GM18870 (cell line): ENCODE data around the gene PILRB.
A peak's percentile ranks its signal among the peaks of the same experiment; 100 is the strongest.
"Not testable (repeated sequence)": the region's sequence is repeated elsewhere in the genome, so short reads cannot be mapped to it uniquely, and the experiment has no call there.

ENCODE experiments used
- ATAC-seq: cut with Tn5 transposase; IDR thresholded peaks from one replicate; pipeline ENCODE4 v1.9.1; 2021; ENCODE audit warnings: moderate library complexity; ENCODE audit not compliant: unreplicated experiment

The PILRB gene

GRCh38 chr7:100358027-100358856, at the start of gene PILRB:
Gene PILRB, plus strand, starts transcription at chr7:100358117. Its CDS starts 186 bp downstream, at chr7:100358303.
- ATAC-seq: no peak

DNA sequence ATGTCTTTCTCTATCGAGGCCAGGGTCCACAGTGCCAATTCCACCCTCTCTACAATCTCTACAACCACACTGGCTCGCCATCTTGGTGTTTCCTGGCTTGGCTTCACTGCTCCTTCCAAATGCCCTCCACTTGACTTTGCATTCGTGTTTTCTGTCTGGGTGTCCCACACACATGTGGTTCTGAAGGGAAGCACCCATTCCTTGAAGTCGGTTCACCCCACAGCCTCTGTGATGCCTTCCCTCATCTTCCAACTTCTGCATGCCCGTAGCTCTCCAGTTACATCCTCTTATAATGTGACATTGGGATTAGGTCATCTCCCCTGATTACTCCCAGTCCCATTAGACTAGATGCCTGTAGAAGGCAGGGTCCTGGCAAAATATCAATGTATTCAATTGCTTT, 39.6 kb upstream of the PILRB start:
- ATAC-seq: not testable (repeated sequence)

- ATAC-seq: not testable (repeated sequence)
Observed at GRCh38 chr7:100321648-100322047, 36.3 kb upstream of the PILRB start.

GRCh38 chr7:100324194-100324593, 33.7 kb upstream of the PILRB start:
- ATAC-seq: not testable (repeated sequence)

DNA sequence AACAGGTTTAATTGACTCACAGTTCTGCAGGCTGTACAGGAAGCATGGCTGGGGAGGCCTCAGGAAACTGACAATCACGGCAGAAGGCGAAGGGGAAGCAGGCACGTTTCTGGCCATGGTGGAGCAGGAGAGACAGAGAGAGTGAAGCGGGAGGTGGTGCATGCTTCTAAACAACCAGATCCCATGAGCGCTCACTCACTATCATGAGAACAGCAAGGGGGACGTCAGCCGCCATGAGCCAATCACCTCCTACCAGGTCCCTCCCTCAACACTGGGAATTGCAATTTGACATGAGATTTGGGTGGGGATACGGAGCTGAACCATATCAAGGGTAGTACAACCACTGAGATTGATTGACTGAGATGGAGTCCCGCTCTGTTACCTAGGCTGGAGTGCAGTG, 32.2 kb upstream of the PILRB start:
- not testable (repeated sequence) for ATAC-seq

DNA sequence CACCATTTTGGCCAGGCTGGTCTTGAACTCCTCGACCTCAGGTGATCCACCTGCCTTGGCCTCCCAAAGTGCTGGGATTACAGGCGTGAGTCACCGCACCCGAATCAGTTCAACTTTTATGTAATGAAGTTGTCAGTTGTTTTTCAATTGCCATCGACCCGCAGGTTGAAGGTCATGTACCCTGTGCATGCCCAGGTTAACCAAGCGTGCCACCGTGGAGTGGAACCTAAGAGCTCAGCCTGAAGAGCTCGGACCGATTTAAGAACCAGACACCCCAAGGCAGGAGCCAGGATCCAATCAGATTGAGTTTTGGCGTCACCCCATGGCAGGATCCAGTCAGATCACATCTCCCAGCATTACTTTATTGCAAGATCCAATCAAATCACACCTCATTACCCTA, 31.0 kb upstream of the PILRB start:
- not testable (repeated sequence) for ATAC-seq

GRCh38 chr7:100335566-100336466, 22.1 kb upstream of the PILRB start:
- ATAC-seq: peak; percentile 92

DNA sequence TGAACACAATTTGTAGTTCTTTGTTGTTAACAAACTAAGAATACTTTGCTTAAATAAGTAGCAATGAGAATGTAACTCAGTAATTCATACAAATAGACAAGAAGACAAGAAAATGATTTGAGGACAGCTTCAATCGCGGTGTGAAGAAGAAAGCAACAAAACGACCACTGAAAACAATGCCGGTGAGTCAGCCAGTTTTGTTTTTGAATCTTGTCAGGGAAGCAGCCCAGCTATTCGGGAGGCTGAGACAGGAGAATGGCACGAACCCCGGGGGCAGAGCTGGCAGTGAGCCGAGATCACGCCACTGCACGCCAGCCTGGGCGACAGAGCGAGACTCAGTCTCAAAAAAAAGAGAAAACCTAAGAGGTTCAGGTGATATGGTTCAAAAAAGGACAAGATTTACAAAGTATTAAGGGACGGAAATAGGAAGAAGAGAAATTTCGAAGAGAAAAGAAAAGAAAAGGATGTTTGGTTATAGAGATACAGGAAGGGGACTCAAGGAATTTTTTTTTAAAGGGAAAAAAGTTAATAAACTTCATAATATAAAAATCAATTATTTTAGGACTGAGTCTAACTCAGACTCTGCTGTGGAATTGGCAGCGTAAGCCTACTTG, 19.7 kb upstream of the PILRB start:
- not testable (repeated sequence) for ATAC-seq

GRCh38 chr7:100341286-100341685, 16.6 kb upstream of the PILRB start:
- ATAC-seq: not testable (repeated sequence)

- ATAC-seq: no peak
Observed at GRCh38 chr7:100342765-100343164, 15.2 kb upstream of the PILRB start.

DNA sequence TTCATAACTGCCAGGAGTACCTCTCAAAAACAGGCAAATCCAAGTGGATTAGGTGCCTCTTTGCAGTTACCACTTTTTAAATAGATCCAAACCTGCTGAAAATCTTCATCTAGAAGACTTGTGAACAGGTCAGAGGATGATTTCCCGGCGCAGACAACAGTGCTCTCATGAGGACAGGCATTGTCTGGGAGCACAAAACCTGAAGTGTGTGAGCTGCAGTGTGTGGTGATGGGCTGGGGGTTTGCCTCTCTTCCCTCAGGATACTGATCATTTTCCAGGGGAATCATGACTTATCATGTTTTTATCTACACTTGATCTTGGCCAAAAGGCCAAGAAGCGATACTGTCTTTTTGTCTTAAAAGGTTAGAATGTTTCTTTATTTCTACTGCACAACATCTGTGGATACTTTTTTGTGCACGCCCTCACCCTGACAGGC, 13.8 kb upstream of the PILRB start:
- ATAC-seq: not testable (repeated sequence)

DNA sequence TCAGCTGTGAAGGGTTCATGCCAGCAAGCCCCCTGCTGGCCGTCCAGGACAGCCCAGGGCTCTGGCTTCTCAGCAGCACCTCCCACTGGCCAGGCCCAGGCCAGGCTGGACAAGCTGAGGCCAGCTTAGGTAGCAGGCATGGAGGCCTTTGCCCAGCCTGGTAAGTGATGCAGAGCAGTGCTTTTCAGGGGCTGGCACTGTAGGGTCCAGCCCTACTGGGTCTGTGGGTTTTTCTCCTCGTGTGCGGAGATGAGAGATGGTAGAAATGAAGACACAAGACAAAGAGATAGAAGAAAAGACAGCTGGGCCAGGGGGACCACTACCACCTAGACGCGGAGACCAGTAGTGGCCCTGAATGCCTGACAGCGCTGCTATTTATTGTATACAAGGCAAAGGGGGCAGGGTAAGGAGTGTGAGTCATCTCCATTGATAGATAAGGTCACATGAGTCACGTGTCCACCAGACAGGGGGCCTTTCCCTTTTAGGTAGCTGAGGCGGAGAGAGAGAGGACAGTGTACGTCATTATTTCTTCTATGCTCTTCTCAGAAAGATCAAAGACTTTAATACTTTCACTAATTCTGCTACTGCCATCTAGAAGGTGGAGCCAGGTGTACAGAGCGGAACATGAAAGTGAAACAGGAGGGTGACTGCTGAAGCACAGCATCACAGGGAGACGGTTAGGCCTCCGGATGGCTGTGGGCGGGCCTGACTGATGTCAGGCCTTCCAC, 13.2 kb upstream of the PILRB start:
- peak; percentile 44 for ATAC-seq

DNA sequence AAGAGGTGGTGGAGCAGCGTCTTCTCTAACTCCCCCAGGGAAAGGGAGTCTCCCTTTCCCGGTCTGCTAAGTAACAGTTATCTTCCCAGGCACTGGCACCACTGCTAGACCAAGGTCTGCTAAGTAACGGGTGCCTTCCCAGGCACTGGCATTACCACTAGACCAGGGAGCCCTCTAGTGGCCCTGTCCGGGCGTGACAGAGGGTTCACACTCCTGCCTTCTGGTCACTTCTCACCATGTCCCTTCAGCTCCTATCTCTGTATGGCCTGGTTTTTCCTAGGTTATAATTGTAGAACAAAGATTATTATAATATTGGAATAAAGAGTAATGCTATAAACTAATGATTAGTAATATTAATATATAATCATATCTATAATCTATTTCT, 12.6 kb upstream of the PILRB start:
- peak; percentile 34 for ATAC-seq

DNA sequence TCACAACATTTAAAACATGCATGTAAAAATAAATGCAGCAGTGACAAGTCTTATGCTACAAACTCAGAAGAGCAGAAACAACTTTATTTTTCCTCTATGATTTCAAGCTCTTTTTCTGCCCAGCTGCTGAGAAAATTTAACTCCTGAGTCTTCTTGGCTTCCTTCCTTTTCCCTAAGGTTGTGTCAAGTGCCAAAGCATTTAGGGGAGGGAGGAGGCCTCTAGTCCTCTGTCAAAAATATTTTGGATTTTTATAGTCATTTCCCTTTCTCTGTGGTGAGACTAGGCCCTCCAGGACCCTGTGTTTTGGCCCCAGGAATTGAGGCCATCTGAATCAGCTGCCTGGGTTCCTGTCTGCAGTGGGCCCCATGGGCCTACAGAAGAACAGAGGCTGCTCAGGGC, 11.0 kb upstream of the PILRB start:
- no peak for ATAC-seq

- ATAC-seq: no peak
Observed at GRCh38 chr7:100348805-100349204, 9.1 kb upstream of the PILRB start.

DNA sequence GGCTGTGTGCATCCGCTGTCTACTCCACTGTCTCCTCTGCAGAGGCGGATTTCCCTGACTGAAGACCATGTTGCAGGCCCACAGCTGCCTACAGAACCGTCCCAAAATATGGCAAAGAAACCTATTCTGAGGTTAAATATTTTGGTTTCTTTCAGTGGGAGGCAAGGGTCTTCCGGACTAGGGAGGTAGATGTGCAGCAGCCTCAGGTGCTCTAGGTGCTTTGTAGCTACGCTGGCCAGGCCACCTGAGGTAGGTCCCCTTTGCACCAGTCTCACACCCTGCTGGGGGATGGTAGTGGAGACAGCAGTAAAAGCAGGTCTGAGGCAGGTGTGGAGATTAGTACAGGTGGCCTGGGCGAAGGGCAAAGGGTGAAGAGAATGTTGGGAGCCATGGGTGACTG, 8.2 kb upstream of the PILRB start:
- ATAC-seq: no peak

DNA sequence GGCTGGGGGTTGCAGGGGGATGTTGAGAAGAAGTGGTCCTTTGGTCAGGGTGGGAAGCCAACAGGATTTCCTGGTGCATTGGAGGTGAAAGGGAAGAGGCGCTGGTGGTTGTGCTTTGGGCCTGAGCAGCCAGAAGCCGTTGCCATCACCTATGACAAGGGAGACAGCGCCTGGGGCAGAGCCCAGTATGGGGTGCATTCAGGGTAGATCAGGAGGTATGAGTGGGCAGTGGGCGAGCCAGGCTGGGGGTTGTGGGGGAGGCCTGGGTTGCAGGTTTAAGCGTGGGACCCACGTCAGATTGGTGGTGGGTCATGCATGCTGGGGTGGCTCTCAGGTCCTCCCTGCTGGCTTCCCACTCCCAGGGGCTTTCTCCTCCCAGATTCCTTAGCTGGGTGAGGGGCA, 6.3 kb upstream of the PILRB start:
- ATAC-seq: no peak

- not testable (repeated sequence) for ATAC-seq
Observed at GRCh38 chr7:100352230-100352781, 5.6 kb upstream of the PILRB start.

DNA sequence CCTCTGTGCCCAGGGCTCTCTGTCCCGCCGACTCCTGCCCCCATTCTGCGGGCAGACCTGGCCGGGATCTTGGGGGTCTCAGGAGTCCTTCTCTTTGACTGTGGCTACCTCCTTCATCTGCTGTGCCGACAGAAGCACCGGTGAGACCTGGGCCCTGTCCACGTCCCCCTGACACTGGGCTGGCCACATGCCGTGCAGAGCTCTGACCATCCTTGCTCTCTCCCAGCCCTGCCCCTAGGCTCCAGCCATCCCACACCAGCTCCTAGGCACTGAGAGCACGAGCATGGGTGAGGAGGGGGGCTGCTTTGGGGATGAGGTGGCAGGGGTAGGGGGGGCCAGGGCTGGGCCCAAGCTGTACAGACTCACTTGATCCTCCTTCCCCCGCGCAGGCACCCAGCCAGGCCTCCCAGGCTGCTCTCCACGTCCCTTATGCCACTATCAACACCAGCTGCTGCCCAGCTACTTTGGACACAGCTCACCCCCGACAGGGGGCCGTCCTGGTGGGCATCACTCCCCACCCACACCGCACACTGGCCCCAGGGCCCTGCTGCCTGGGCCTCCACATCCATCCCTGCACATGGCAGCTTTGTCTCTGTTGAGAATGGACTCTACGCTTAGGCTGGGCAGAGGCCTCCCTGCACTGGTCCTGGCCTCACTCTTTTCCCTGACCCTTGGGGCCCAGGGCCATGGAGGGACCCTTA, 4.8 kb upstream of the PILRB start:
- no peak for ATAC-seq
